ENCODE data around the gene PLCL2. TPM values are rescaled to one million over a fixed set of nuclear protein-coding genes. Genes with fewer than 3 reads are reported as not detected.

Gene PLCL2
- total and polyA plus RNA-seq, 2 experiments from 2014 or later, result 1.6 to 9.7 TPM

DNA sequence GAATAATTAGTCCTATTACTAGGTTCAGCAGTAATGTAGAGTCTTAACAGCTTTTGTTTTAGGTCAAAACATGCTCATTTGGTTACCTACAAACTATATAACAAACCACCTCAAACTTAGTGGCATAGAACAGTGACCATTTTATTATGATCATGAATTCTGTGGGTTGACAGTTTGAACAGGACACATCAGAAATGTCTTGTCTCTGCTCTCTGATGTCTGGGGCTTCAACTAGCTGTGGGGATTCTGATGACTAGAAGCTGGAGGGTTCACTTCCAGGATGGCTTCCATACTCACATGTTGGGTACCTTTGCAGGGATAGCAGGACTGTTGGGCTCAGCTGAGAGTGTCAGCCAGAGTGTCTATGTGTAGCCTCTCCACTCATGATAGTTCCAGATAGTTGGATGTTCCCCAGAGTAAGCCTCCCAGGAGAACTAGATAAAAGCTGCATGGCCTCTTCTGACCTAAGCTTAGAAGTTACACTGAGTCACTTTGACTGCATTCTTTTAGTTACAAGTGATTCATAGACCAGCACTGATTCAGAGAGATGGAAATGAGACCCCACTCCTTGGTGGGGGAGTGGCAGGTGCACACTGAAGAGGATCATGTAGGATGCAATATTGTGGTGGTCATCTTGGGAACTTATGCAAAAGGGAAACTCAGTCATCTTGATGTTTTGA is 32.6 kb downstream of the PLCL2 start:
- Histone ChIP-seq H3K4me3 (no peak overlapping the region), H3K4me1 (ENCODE audit: insufficient read depth) (peaks cover 26% of the 10 kb centered on the region), H3K4me2 (no peak overlapping the region), H4K20me1 (replicated peaks; ENCODE audit: insufficient read depth) (no peaks in the 10 kb centered on the region), H3F3A (replicated peaks; ENCODE audit: low read depth) (no peaks in the 10 kb centered on the region), H3K27me3 (ENCODE audit: insufficient read depth) (no peaks in the 10 kb centered on the region), H3K9me2 (ENCODE audit: insufficient read depth) (no peaks in the 10 kb centered on the region), H2AFZ (no peak overlapping the region), H3K27ac (ENCODE audit: low read depth) (no peak overlapping the region), H3K79me2 (replicated peaks; ENCODE audit: insufficient read depth) (peaks cover 11% of the 10 kb centered on the region; the same call in 1 of the 2 replicates), H3K36me3 (ENCODE audit: insufficient read depth) (no peaks in the 10 kb centered on the region)
- ATAC-seq, result no peak
- H3K4me3 Mint-ChIP-seq, result no peak overlapping the region
- no peak for TF ChIP-seq JUNB (IDR thresholded peaks at IDR 0.05; ENCODE audit: unreplicated experiment)
- no peak for TF ChIP-seq NANOG (IDR thresholded peaks at IDR 0.05; ENCODE audit: borderline replicate concordance)
- TF ChIP-seq EZH2 (IDR thresholded peaks at IDR 0.05; ENCODE audit: low read depth, unreplicated experiment), result no peak
- TF ChIP-seq ZNF331 (CRISPR knock-in tag; IDR thresholded peaks at IDR 0.05; ENCODE audit: low read depth), result no peak
- H3K4me1 Mint-ChIP-seq, result peaks cover 28% of the 10 kb centered on the region
- no peak for DNase-seq (ENCODE audit: low spot score)
- no peaks in the 10 kb centered on the region for H3K27me3 Mint-ChIP-seq (ENCODE audit: insufficient read depth, low read depth, poor library complexity)
- no peaks in the 10 kb centered on the region for H3K9me3 Mint-ChIP-seq
- no peaks in the 10 kb centered on the region for H3K36me3 Mint-ChIP-seq (ENCODE audit: low read depth)
- no peak overlapping the region for H3K27ac Mint-ChIP-seq

DNA sequence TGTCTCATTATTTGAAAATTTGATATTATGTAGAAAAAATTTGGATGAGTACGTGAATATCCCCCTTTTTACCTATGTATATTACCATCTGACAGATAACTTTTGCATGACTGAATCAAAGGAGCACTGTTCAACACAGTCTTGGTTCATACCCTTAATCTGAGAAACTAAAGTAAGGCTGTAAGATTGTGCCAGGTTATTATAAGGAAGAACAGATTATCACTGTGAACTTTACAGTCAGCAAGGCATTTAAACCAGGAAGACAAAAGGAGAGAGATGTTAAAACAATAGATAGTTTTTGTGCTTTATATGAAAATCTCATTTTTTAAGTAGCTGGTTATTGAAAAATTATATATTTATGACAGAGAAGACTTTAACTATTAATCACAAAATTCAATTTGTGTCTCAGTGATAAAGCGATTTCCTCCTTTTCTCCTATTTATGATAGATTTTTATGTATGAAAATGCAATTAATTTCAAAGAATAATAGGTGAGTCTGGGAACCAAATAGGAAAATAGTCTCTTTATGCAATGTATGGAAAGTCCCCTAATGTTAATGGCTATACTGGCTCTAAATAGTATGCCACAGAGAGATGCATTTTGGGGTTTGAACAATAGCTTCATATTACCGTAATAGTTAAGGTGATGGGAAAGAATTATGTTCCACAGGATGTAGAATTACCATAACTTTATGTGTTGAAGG is 33.4 kb downstream of the PLCL2 start:
- H3K36me3 ChIP-seq (ENCODE audit: insufficient read depth), result no peaks in the 10 kb centered on the region
- peaks cover 11% of the 10 kb centered on the region; the same call in 1 of the 2 replicates for H3K79me2 ChIP-seq (replicated peaks; ENCODE audit: insufficient read depth)
- no peak overlapping the region for H3K4me3 ChIP-seq
- no peak overlapping the region for H3K27ac Mint-ChIP-seq
- DNase-seq (ENCODE audit: low spot score), result no peak
- no peak overlapping the region for H3K27ac ChIP-seq (ENCODE audit: low read depth)
- no peaks in the 10 kb centered on the region; the same call in 2 of the 3 replicates for H3K36me3 Mint-ChIP-seq (ENCODE audit: low read depth)
- peaks cover 32% of the 10 kb centered on the region for H3K4me1 Mint-ChIP-seq
- H2AFZ ChIP-seq, result no peak overlapping the region
- H3K9me3 Mint-ChIP-seq, result no peaks in the 10 kb centered on the region
- H3K4me2 ChIP-seq, result no peak overlapping the region
- no peaks in the 10 kb centered on the region for H4K20me1 ChIP-seq (replicated peaks; ENCODE audit: insufficient read depth)
- no peak for ATAC-seq
- no peaks in the 10 kb centered on the region for H3K27me3 ChIP-seq (ENCODE audit: insufficient read depth)
- H3F3A ChIP-seq (replicated peaks; ENCODE audit: low read depth), result no peaks in the 10 kb centered on the region
- no peaks in the 10 kb centered on the region for H3K9me2 ChIP-seq (ENCODE audit: insufficient read depth)
- peaks cover 34% of the 10 kb centered on the region for H3K4me1 ChIP-seq (ENCODE audit: insufficient read depth)
- peaks cover 2% of the 10 kb centered on the region for H3K27me3 Mint-ChIP-seq (ENCODE audit: insufficient read depth, low read depth, poor library complexity)
- H3K4me3 Mint-ChIP-seq, result no peak overlapping the region
- TF ChIP-seq, protein P1, sequence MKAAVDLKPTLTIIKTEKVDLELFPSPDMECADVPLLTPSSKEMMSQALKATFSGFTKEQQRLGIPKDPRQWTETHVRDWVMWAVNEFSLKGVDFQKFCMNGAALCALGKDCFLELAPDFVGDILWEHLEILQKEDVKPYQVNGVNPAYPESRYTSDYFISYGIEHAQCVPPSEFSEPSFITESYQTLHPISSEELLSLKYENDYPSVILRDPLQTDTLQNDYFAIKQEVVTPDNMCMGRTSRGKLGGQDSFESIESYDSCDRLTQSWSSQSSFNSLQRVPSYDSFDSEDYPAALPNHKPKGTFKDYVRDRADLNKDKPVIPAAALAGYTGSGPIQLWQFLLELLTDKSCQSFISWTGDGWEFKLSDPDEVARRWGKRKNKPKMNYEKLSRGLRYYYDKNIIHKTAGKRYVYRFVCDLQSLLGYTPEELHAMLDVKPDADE (IDR thresholded peaks at IDR 0.05), result no peak
- TF ChIP-seq POLR2AphosphoS5 (IDR thresholded peaks at IDR 0.05; ENCODE audit: low read depth) (no peak), EZH2 (IDR thresholded peaks at IDR 0.05; ENCODE audit: low read depth, unreplicated experiment) (no peak), ZNF114 (CRISPR knock-in tag; IDR thresholded peaks at IDR 0.05) (no peak), EZH2phosphoT487 (IDR thresholded peaks at IDR 0.05; ENCODE audit: unreplicated experiment) (no peak), ZNF331 (CRISPR knock-in tag; IDR thresholded peaks at IDR 0.05; ENCODE audit: low read depth) (no peak), CREB1 (CRISPR knock-in tag; IDR thresholded peaks at IDR 0.05; ENCODE audit: low read depth) (no peak), STAT1 (IDR thresholded peaks at IDR 0.05; ENCODE audit: unreplicated experiment) (no peak), NANOG (IDR thresholded peaks at IDR 0.05; ENCODE audit: borderline replicate concordance) (no peak)
- TF ChIP-seq, protein P2, sequence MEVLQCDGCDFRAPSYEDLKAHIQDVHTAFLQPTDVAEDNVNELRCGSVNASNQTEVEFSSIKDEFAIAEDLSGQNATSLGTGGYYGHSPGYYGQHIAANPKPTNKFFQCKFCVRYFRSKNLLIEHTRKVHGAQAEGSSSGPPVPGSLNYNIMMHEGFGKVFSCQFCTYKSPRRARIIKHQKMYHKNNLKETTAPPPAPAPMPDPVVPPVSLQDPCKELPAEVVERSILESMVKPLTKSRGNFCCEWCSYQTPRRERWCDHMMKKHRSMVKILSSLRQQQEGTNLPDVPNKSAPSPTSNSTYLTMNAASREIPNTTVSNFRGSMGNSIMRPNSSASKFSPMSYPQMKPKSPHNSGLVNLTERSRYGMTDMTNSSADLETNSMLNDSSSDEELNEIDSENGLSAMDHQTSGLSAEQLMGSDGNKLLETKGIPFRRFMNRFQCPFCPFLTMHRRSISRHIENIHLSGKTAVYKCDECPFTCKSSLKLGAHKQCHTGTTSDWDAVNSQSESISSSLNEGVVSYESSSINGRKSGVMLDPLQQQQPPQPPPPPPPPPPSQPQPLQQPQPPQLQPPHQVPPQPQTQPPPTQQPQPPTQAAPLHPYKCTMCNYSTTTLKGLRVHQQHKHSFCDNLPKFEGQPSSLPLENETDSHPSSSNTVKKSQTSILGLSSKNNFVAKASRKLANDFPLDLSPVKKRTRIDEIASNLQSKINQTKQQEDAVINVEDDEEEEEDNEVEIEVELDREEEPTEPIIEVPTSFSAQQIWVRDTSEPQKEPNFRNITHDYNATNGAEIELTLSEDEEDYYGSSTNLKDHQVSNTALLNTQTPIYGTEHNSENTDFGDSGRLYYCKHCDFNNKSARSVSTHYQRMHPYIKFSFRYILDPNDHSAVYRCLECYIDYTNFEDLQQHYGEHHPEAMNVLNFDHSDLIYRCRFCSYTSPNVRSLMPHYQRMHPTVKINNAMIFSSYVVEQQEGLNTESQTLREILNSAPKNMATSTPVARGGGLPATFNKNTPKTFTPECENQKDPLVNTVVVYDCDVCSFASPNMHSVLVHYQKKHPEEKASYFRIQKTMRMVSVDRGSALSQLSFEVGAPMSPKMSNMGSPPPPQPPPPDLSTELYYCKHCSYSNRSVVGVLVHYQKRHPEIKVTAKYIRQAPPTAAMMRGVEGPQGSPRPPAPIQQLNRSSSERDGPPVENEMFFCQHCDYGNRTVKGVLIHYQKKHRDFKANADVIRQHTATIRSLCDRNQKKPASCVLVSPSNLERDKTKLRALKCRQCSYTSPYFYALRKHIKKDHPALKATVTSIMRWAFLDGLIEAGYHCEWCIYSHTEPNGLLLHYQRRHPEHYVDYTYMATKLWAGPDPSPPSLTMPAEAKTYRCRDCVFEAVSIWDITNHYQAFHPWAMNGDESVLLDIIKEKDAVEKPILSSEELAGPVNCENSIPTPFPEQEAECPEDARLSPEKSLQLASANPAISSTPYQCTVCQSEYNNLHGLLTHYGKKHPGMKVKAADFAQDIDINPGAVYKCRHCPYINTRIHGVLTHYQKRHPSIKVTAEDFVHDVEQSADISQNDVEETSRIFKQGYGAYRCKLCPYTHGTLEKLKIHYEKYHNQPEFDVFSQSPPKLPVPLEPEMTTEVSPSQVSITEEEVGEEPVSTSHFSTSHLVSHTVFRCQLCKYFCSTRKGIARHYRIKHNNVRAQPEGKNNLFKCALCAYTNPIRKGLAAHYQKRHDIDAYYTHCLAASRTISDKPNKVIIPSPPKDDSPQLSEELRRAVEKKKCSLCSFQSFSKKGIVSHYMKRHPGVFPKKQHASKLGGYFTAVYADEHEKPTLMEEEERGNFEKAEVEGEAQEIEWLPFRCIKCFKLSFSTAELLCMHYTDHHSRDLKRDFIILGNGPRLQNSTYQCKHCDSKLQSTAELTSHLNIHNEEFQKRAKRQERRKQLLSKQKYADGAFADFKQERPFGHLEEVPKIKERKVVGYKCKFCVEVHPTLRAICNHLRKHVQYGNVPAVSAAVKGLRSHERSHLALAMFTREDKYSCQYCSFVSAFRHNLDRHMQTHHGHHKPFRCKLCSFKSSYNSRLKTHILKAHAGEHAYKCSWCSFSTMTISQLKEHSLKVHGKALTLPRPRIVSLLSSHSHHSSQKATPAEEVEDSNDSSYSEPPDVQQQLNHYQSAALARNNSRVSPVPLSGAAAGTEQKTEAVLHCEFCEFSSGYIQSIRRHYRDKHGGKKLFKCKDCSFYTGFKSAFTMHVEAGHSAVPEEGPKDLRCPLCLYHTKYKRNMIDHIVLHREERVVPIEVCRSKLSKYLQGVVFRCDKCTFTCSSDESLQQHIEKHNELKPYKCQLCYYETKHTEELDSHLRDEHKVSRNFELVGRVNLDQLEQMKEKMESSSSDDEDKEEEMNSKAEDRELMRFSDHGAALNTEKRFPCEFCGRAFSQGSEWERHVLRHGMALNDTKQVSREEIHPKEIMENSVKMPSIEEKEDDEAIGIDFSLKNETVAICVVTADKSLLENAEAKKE (CRISPR knock-in tag; IDR thresholded peaks at IDR 0.05), result no peak
- TF ChIP-seq, protein P3, sequence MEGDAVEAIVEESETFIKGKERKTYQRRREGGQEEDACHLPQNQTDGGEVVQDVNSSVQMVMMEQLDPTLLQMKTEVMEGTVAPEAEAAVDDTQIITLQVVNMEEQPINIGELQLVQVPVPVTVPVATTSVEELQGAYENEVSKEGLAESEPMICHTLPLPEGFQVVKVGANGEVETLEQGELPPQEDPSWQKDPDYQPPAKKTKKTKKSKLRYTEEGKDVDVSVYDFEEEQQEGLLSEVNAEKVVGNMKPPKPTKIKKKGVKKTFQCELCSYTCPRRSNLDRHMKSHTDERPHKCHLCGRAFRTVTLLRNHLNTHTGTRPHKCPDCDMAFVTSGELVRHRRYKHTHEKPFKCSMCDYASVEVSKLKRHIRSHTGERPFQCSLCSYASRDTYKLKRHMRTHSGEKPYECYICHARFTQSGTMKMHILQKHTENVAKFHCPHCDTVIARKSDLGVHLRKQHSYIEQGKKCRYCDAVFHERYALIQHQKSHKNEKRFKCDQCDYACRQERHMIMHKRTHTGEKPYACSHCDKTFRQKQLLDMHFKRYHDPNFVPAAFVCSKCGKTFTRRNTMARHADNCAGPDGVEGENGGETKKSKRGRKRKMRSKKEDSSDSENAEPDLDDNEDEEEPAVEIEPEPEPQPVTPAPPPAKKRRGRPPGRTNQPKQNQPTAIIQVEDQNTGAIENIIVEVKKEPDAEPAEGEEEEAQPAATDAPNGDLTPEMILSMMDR (conservative IDR thresholded peaks at IDR 0.05; ENCODE audit: low read depth in 2 of 2), result no peak

Measured in GM23338 (cell line).